ENCODE measurements around the gene CACNG6.

- TF ChIP-seq CTCF (IDR thresholded peaks at IDR 0.05; ENCODE audit: low read length): no peak
- TF ChIP-seq EZH2 (IDR thresholded peaks at IDR 0.05; ENCODE audit: borderline replicate concordance, low read length): no peak
Measured at GRCh38 chr19:54029301-54029700, 37.9 kb downstream of the CACNG6 start.

Data from OCI-LY1 (cell line).